ENCODE measurements around the gene TAOK2.
"Not testable (repeated sequence)": the region's sequence is repeated elsewhere in the genome, so short reads cannot be mapped to it uniquely, and the experiment has no call there.

TAOK2 gene

DNA sequence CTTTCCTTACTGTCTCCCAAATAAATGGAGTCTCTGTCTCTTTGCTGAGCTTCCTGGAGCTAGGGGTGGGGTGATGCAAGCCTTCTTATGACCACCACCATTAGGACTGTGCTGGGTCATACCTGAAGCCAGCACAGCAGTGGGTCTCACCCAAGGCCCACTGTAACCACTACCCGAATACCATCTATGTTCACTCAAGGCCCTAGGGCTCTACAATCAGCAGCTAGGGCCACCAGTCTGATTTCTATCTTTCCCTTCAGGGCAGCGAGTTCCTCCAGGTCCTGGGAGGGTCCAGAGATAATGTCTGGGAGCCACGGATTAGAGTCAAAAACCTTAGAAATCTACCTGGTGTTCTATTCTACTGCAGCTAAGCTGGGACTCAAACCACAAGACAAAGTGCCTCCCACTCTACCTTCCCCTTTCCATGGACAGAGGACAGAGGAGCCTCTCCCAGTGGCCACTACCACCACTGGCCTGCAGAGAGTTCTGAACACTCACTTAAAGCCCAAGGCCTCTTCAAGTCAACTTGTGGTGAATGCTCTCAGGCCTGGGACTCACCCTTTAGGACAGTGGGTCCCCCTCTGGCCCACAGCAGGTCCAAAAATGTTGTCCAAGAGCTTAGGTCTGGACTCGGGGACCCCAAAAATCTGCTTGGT is 22.7 kb upstream of the TAOK2 start:
- no peaks in the 10 kb centered on the region for H3K27me3 ChIP-seq (replicated peaks; ENCODE audit: control insufficient read depth, insufficient read depth, low read length)
- no peak for DNase-seq (ENCODE audit: low read depth)
- H3K9me3 ChIP-seq (ENCODE audit: control insufficient read depth, low read length), result no peaks in the 10 kb centered on the region
- no peak overlapping the region for H3K9ac ChIP-seq (ENCODE audit: low read length)
- no peaks in the 10 kb centered on the region for H3K4me1 ChIP-seq (ENCODE audit: control insufficient read depth, insufficient read depth, low read length)
- H3K36me3 ChIP-seq (ENCODE audit: control insufficient read depth, insufficient read depth, low read length, severe bottlenecking), result no peaks in the 10 kb centered on the region
- no peak overlapping the region for H3K4me3 ChIP-seq (ENCODE audit: low read length)

DNA sequence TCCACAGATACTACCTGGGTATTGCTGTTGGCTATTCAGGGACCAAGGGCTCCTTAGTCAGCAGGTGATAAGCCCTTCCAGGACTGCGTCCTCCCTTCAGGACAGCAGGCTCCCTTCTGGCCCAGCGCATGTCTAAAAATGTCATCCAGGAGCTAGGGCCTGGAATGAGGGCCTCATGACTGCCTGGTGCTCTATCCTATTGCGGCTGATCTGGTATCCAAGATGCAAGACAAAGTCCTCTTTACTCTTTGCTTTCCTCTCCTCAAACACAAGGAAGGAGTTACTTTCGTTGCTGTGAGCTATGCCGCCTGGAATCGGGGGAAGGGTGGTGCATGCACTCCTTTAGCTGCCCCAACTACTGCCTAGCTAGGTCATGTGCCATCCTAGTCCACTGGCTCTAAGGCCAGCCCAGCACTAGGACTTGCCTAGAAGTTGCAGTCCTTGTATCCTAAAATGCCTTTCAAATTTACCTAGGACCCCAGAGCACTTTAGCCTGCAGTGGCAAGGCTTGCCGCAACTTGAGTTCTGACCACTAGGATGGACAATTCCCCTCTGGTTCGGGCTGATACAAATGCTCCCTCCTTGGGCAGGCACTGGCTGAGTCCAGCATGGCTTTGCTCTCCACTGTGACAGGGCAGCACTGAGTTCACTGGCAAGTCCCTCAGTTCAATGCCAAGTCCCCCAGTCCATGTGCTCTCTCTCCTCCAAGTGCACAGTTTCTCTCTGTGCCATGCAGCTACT is 21.9 kb upstream of the TAOK2 start:
- H3K9ac ChIP-seq (ENCODE audit: low read length), result no peak overlapping the region
- H3K4me3 ChIP-seq (ENCODE audit: low read length), result no peak overlapping the region
- DNase-seq (ENCODE audit: low read depth), result no peak
- no peaks in the 10 kb centered on the region for H3K36me3 ChIP-seq (ENCODE audit: control insufficient read depth, insufficient read depth, low read length, severe bottlenecking)
- no peaks in the 10 kb centered on the region for H3K27me3 ChIP-seq (replicated peaks; ENCODE audit: control insufficient read depth, insufficient read depth, low read length)
- no peaks in the 10 kb centered on the region for H3K4me1 ChIP-seq (ENCODE audit: control insufficient read depth, insufficient read depth, low read length)
- no peaks in the 10 kb centered on the region for H3K9me3 ChIP-seq (ENCODE audit: control insufficient read depth, low read length)

GRCh38 chr16:29958756-29959155 is 14.9 kb upstream of the TAOK2 start:
- Histone ChIP-seq H3K4me3 (ENCODE audit: low read length) (no peak overlapping the region), H3K4me1 (ENCODE audit: control insufficient read depth, insufficient read depth, low read length) (peaks cover 14% of the 10 kb centered on the region), H3K36me3 (ENCODE audit: control insufficient read depth, insufficient read depth, low read length, severe bottlenecking) (no peaks in the 10 kb centered on the region), H3K27me3 (replicated peaks; ENCODE audit: control insufficient read depth, insufficient read depth, low read length) (no peaks in the 10 kb centered on the region), H3K9ac (ENCODE audit: low read length) (no peak overlapping the region), H3K9me3 (ENCODE audit: control insufficient read depth, low read length) (no peaks in the 10 kb centered on the region)
- DNase-seq (ENCODE audit: low read depth), result no peak

- no peak overlapping the region for H3K4me3 ChIP-seq (ENCODE audit: low read length)
- no peaks in the 10 kb centered on the region for H3K36me3 ChIP-seq (ENCODE audit: control insufficient read depth, insufficient read depth, low read length, severe bottlenecking)
- no peak for DNase-seq (ENCODE audit: low read depth)
- H3K4me1 ChIP-seq (ENCODE audit: control insufficient read depth, insufficient read depth, low read length), result peaks cover 14% of the 10 kb centered on the region
- H3K9ac ChIP-seq (ENCODE audit: low read length), result no peak overlapping the region
- H3K9me3 ChIP-seq (ENCODE audit: control insufficient read depth, low read length), result no peaks in the 10 kb centered on the region
- H3K27me3 ChIP-seq (replicated peaks; ENCODE audit: control insufficient read depth, insufficient read depth, low read length), result no peaks in the 10 kb centered on the region
Observed at GRCh38 chr16:29959293-29959692, 14.4 kb upstream of the TAOK2 start.

- not testable (repeated sequence) for H3K4me3 ChIP-seq (ENCODE audit: low read length); H3K9ac ChIP-seq (ENCODE audit: low read length); H3K36me3 ChIP-seq (ENCODE audit: control insufficient read depth, insufficient read depth, low read length, severe bottlenecking); DNase-seq (ENCODE audit: low read depth); H3K9me3 ChIP-seq (ENCODE audit: control insufficient read depth, low read length); H3K27me3 ChIP-seq (replicated peaks; ENCODE audit: control insufficient read depth, insufficient read depth, low read length)
- peaks cover 14% of the 10 kb centered on the region for H3K4me1 ChIP-seq (ENCODE audit: control insufficient read depth, insufficient read depth, low read length)
Observed at GRCh38 chr16:29959821-29960220, 13.8 kb upstream of the TAOK2 start.

- H3K4me3 ChIP-seq (ENCODE audit: low read length), result peak overlapping the region; percentile 99
- no peak for DNase-seq (ENCODE audit: low read depth)
- H3K36me3 ChIP-seq (ENCODE audit: control insufficient read depth, insufficient read depth, low read length, severe bottlenecking), result no peaks in the 10 kb centered on the region
- H3K9me3 ChIP-seq (ENCODE audit: control insufficient read depth, low read length), result no peaks in the 10 kb centered on the region
- no peaks in the 10 kb centered on the region for H3K27me3 ChIP-seq (replicated peaks; ENCODE audit: control insufficient read depth, insufficient read depth, low read length)
- H3K9ac ChIP-seq (ENCODE audit: low read length), result peak overlapping the region; percentile 100
- H3K4me1 ChIP-seq (ENCODE audit: control insufficient read depth, insufficient read depth, low read length), result peaks cover 14% of the 10 kb centered on the region
Observed at GRCh38 chr16:29961127-29961478, 12.6 kb upstream of the TAOK2 start.

DNA sequence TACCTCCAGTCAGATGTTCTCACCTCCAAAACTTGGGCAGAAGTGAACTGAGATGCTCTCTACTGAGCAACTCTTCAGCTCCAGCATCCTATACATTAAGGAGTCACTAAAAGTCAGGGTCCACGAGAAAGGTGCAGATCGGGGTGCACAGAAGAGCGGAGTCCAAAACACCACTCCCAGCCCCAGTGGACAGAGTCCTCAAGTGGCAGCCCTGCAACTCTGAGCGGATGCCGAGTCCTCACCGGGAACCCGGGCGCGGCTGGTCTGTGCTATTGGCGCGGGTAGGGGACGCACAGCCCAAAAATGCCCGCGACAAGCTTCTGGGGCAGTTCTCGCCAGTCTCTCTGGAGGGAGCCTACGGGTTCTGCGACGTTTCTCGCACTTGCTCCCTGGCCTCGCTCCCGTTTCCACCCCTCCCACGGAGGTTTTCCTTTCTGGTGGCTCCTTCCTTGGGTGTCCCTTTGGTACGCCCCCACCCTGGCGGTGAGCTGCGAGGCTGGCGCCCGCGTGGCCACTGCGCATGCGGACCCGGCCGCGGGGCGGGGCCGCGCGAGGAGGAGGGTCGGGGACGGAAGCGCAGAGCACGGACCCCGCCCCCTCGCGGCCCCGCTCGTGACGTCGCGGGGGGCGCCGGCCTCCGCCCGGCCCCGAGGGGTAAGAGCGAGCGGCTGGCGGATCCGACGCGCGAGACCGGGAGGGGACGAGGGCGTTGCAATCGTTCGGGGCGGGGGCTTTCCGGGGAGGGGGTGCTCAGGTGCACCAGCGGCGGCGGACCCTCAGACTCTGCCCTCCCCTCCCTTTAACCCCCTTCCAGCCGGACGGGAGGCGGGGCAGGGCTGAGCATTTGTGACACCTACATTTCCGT is 12.0 kb upstream of the TAOK2 start, which contains the start of gene TMEM219:
TSS of gene TMEM219 (plus strand) at position 601 of the 865 bp plus-strand sequence. CDS start 1,065 bp downstream, outside the sequence.
- DNase-seq (ENCODE audit: low read depth), result peak; percentile 95
- Histone ChIP-seq H3K9ac (ENCODE audit: low read length) (peak within 1 kb of the TSS; percentile 100), H3K4me3 (ENCODE audit: low read length) (peak within 1 kb of the TSS; percentile 99), H3K36me3 (ENCODE audit: control insufficient read depth, insufficient read depth, low read length, severe bottlenecking) (no peaks in the 10 kb centered on the region), H3K4me1 (ENCODE audit: control insufficient read depth, insufficient read depth, low read length) (peaks cover 14% of the 10 kb centered on the region), H3K9me3 (ENCODE audit: control insufficient read depth, low read length) (no peaks in the 10 kb centered on the region), H3K27me3 (replicated peaks; ENCODE audit: control insufficient read depth, insufficient read depth, low read length) (no peaks in the 10 kb centered on the region)

GRCh38 chr16:29962344-29962994 is 11.2 kb upstream of the TAOK2 start:
- Histone ChIP-seq H3K36me3 (ENCODE audit: control insufficient read depth, insufficient read depth, low read length, severe bottlenecking) (no peaks in the 10 kb centered on the region), H3K9ac (ENCODE audit: low read length) (peak overlapping the region; percentile 100), H3K27me3 (replicated peaks; ENCODE audit: control insufficient read depth, insufficient read depth, low read length) (no peaks in the 10 kb centered on the region), H3K4me3 (ENCODE audit: low read length) (peak overlapping the region; percentile 99), H3K4me1 (ENCODE audit: control insufficient read depth, insufficient read depth, low read length) (peaks cover 14% of the 10 kb centered on the region), H3K9me3 (ENCODE audit: control insufficient read depth, low read length) (no peaks in the 10 kb centered on the region)
- peak; percentile 46 for DNase-seq (ENCODE audit: low read depth)

DNA sequence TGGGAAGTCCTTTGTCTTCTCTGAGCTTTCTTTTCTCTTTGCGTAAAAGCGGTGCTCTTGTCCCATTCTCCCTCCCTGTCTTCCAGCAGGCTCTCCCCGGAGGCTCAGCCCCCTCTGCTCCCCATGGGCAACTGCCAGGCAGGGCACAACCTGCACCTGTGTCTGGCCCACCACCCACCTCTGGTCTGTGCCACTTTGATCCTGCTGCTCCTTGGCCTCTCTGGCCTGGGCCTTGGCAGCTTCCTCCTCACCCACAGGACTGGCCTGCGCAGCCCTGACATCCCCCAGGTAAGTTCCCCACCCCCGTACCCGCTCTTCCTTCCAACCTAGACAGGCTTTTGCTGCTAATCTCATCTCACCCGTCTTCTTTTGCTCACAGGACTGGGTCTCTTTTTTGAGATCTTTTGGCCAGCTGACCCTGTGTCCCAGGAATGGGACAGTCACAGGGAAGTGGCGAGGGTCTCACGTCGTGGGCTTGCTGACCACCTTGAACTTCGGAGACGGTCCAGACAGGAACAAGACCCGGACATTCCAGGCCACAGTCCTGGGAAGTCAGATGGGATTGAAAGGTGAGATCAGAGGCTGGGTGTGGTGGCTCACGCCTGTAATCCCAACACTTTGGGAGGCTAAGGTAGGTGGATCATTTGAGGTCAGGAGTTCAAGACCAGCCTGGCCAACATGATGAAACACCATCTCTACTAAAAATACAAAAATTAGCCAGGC is 10.5 kb upstream of the TAOK2 start:
- Histone ChIP-seq H3K4me1 (ENCODE audit: control insufficient read depth, insufficient read depth, low read length) (peaks cover 14% of the 10 kb centered on the region), H3K36me3 (ENCODE audit: control insufficient read depth, insufficient read depth, low read length, severe bottlenecking) (peaks cover 4% of the 10 kb centered on the region), H3K4me3 (ENCODE audit: low read length) (peak overlapping the region; percentile 99)

DNA sequence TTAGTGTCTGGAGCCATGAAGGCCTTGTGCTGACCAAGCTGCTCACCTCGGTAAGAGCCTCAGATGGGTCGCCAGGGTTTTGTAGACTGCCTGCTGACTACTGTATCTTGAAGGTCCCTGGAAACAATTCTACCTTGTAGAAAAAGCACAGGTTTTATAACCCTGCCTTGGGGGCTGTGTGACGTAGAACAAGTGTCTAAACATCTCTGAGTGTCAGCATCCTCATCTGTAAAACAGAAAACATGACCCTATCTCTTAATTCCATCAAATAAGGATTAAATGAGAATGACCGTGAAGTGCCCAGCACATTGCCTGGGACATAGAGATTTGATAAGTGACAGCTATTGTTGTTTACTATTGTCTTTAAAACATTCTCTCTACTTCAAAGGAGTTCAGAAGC is 5.5 kb upstream of the TAOK2 start:
- H3K9ac ChIP-seq (ENCODE audit: low read length), result no peak overlapping the region
- no peak for DNase-seq (ENCODE audit: low read depth)
- no peaks in the 10 kb centered on the region for H3K9me3 ChIP-seq (ENCODE audit: control insufficient read depth, low read length)
- no peaks in the 10 kb centered on the region for H3K27me3 ChIP-seq (replicated peaks; ENCODE audit: control insufficient read depth, insufficient read depth, low read length)
- no peaks in the 10 kb centered on the region for H3K4me1 ChIP-seq (ENCODE audit: control insufficient read depth, insufficient read depth, low read length)
- H3K4me3 ChIP-seq (ENCODE audit: low read length), result no peak overlapping the region
- peaks cover 30% of the 10 kb centered on the region for H3K36me3 ChIP-seq (ENCODE audit: control insufficient read depth, insufficient read depth, low read length, severe bottlenecking)

More for the DNA sequence above, 10.5 kb upstream of the TAOK2 start:
- Histone ChIP-seq H3K9ac (ENCODE audit: low read length) (peak overlapping the region; percentile 100), H3K9me3 (ENCODE audit: control insufficient read depth, low read length) (no peaks in the 10 kb centered on the region), H3K27me3 (replicated peaks; ENCODE audit: control insufficient read depth, insufficient read depth, low read length) (no peaks in the 10 kb centered on the region)
- DNase-seq (ENCODE audit: low read depth), result no peak
